PFSK-1 (cell line): ENCODE results near the gene CLCN6.

ENCODE experiments used
- FOXP2 ChIP-seq: optimal IDR thresholded peaks from 2 replicates; pipeline ENCODE3; 2011; ENCODE audit warnings: borderline replicate concordance, control low read depth, inconsistent platforms; ENCODE audit not compliant: insufficient read depth; ENCODE audit errors: extremely low read length, extremely low read depth
- POLR2AphosphoS5 ChIP-seq: IDR thresholded peaks from 2 replicates; pipeline ENCODE4 v1.6.1; 2012; ENCODE audit warnings: low read depth, mild to moderate bottlenecking, control low read depth, low read length, moderate library complexity
- SIN3A ChIP-seq: IDR thresholded peaks from 2 replicates; pipeline ENCODE4 v1.6.1; 2012; ENCODE audit warnings: mild to moderate bottlenecking, low read length, moderate library complexity, borderline replicate concordance; ENCODE audit not compliant: insufficient read depth
- TAF1 ChIP-seq: IDR thresholded peaks from 2 replicates; pipeline ENCODE4 v1.6.1; 2012; ENCODE audit warnings: low read length, control low read depth, borderline replicate concordance; ENCODE audit not compliant: insufficient read depth
- TF ChIP-seq, protein P1 (sequence below), 2 experiments: IDR thresholded peaks; 2 replicates each; pipeline versions ENCODE4 v1.6.1 to v1.8.0; 2011 to 2012; ENCODE audit warnings: low read depth in 2 of 2, low read length in 2 of 2, control low read depth in 1 of 2, inconsistent platforms in 1 of 2, mild to moderate bottlenecking in 1 of 2, moderate library complexity in 1 of 2; ENCODE audit not compliant: insufficient read depth in 1 of 2

DNA sequence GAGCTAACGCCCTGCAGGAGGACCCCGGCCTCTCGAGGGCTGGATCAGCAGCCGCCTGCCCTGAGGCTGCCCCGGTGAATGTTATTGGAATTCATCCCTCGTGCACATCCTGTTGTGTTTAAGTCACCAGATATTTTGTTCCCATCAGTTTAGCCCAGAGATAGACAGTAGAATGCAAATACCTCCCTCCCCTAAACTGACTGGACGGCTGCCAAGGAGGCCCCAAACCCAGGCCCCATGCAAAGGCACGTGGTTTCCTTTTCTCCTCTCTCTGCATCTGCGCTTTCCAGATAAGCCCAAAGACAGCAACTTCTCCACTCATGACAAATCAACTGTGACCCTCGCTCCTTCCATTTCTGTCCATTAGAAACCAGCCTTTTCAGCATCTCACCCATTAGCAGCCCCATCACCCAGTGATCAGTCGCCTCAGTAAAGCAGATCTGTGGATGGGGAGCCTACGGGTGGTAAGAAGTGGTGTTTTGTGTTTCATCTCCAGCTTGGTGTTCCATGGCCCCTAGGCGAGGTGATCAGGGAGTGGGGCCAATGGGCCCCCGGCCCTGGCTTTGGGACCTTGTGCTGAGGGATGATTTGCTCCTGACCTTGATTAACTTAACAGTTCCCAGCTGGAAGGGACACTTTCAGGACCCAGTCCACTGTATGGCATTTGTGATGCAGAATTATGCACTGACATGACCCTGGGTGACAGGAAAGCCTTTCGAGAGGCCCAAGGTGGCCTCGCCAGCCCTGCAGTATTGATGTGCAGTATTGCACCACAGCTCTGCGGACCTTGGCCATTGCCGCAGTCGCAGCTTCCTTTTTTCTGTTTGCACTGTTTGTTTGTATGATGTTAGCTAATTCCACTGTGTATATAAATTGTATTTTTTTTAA, 36.4 kb downstream of the CLCN6 start:
- TF ChIP-seq, protein P1, sequence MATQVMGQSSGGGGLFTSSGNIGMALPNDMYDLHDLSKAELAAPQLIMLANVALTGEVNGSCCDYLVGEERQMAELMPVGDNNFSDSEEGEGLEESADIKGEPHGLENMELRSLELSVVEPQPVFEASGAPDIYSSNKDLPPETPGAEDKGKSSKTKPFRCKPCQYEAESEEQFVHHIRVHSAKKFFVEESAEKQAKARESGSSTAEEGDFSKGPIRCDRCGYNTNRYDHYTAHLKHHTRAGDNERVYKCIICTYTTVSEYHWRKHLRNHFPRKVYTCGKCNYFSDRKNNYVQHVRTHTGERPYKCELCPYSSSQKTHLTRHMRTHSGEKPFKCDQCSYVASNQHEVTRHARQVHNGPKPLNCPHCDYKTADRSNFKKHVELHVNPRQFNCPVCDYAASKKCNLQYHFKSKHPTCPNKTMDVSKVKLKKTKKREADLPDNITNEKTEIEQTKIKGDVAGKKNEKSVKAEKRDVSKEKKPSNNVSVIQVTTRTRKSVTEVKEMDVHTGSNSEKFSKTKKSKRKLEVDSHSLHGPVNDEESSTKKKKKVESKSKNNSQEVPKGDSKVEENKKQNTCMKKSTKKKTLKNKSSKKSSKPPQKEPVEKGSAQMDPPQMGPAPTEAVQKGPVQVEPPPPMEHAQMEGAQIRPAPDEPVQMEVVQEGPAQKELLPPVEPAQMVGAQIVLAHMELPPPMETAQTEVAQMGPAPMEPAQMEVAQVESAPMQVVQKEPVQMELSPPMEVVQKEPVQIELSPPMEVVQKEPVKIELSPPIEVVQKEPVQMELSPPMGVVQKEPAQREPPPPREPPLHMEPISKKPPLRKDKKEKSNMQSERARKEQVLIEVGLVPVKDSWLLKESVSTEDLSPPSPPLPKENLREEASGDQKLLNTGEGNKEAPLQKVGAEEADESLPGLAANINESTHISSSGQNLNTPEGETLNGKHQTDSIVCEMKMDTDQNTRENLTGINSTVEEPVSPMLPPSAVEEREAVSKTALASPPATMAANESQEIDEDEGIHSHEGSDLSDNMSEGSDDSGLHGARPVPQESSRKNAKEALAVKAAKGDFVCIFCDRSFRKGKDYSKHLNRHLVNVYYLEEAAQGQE (IDR thresholded peaks at IDR 0.05; ENCODE audit: insufficient read depth in 1 of 2, low read depth in 2 of 2, low read length in 2 of 2), result no peak
- no peak for TF ChIP-seq SIN3A
- no peak for TF ChIP-seq POLR2AphosphoS5
- no peak for TF ChIP-seq FOXP2
- no peak for TF ChIP-seq TAF1
